GM12878 (cell line): Measurements from ENCODE around the gene PPOX. TPM values are rescaled to one million over a fixed set of nuclear protein-coding genes. Genes with fewer than 3 reads are reported as not detected.

Experiments used
- ATAC-seq: fragments of 200-7000 bp; cut with Tn5 transposase; 3 replicates; pipeline ENCODE4 v1.9.1; 2020; ENCODE audit warnings: mild to moderate bottlenecking, moderate library complexity
- BruUV-seq: library from RNA; stranded (reverse); fragments of 400-500 nt; replicated peaks from 2 replicates; lab custom pipeline; 2021; lab: Mats Ljungman, UMichigan
- CTCF ChIA-PET: fragments of 300-600 bp; sonication (Branson Sonifier 250); formaldehyde crosslinking; extraction: SDS; loops from one replicate; lab custom pipeline; 2021; ENCODE audit warnings: inconsistent platforms; lab: Yijun Ruan, JAX
- POLR2A ChIA-PET: fragments of 350-600 bp; formaldehyde crosslinking; extraction: SDS; loops from one replicate; lab custom pipeline; 2021; ENCODE audit warnings: inconsistent platforms; lab: Charles Lee
- RAD21 ChIA-PET: fragments of 300-600 bp; sonication (Branson Sonifier 250); formaldehyde crosslinking; loops from one replicate; lab custom pipeline; 2023; ENCODE audit warnings: antibody characterized with exemption; ENCODE audit not compliant: unreplicated experiment; lab: Charles Lee
- SMC1A ChIA-PET: fragments of 300-600 bp; sonication (Branson Sonifier 250); formaldehyde crosslinking; loops from one replicate; lab custom pipeline; 2023; ENCODE audit not compliant: unreplicated experiment, uncharacterized antibody; lab: Charles Lee
- DNase-seq: peaks from one replicate; pipeline ENCODE4 v3.0.0-alpha.2; 2011; ENCODE audit warnings: low read depth, low spot score
- FAIRE-seq: peaks from 3 replicates; lab custom pipeline; 2011; peaks lifted over from hg19 to GRCh38; lab: Jason Lieb, UNC
- H2AFZ ChIP-seq: 2 replicates; pipeline ENCODE4 v1.6.0; 2011; ENCODE audit warnings: low read depth, low read length, control low read depth; ENCODE audit not compliant: control insufficient read depth
- H3K27ac ChIP-seq: 2 replicates; pipeline ENCODE4 v1.5.1; 2011; ENCODE audit warnings: control low read depth; ENCODE audit not compliant: control insufficient read depth, insufficient read depth
- H3K27me3 ChIP-seq, 2 experiments: replicated peaks in 1 of 2; 2 replicates each; pipeline versions ENCODE4 v1.6.0 to v1.6.1; 2011; ENCODE audit warnings: low read length in 1 of 2; ENCODE audit not compliant: control insufficient read depth in 2 of 2, insufficient read depth in 2 of 2
- H3K36me3 ChIP-seq, 2 experiments: 2 replicates each; pipeline ENCODE4 v1.5.1; 2011; ENCODE audit warnings: low read length in 1 of 2; ENCODE audit not compliant: control insufficient read depth in 2 of 2, insufficient read depth in 2 of 2
- H3K4me1 ChIP-seq: 2 replicates; pipeline ENCODE4 v1.6.1; 2011; ENCODE audit warnings: mild to moderate bottlenecking, low read length, moderate library complexity, mixed read lengths; ENCODE audit not compliant: control insufficient read depth, insufficient read depth
- H3K4me2 ChIP-seq: 2 replicates; pipeline ENCODE4 v1.6.0; 2011; ENCODE audit warnings: control low read depth; ENCODE audit not compliant: control insufficient read depth, insufficient read depth
- H3K4me3 ChIP-seq: fragments of 200-600 bp; sonication (generic); 2 replicates; pipeline ENCODE4 v1.5.1; 2016
- H3K79me2 ChIP-seq: 2 replicates; pipeline ENCODE4 v1.6.0; 2011; ENCODE audit warnings: low read length; ENCODE audit not compliant: control insufficient read depth, insufficient read depth
- H3K9ac ChIP-seq: 2 replicates; pipeline ENCODE4 v1.8.0; 2011; ENCODE audit warnings: low read length, control low read depth, mixed read lengths; ENCODE audit not compliant: control insufficient read depth, insufficient read depth
- H3K9me3 ChIP-seq: replicated peaks from 3 replicates; pipeline ENCODE4 v1.5.1; 2011; ENCODE audit warnings: mild to moderate bottlenecking, low read length; ENCODE audit not compliant: control insufficient read depth, insufficient read depth
- H4K20me1 ChIP-seq: 2 replicates; pipeline ENCODE4 v1.6.0; 2011; ENCODE audit not compliant: control insufficient read depth, insufficient read depth
- CEBPZ ChIP-seq: fragments of 150-350 bp; IDR thresholded peaks from 2 replicates; pipeline ENCODE4 v1.6.1; 2016; ENCODE audit warnings: low read depth, low read length
- MAX ChIP-seq: IDR thresholded peaks from 2 replicates; pipeline ENCODE4 v1.6.1; 2012; ENCODE audit warnings: low read depth, low read length, improper control_type of control experiment
- MYC ChIP-seq: IDR thresholded peaks from 2 replicates; pipeline ENCODE4 v1.6.1; 2011; ENCODE audit warnings: mild to moderate bottlenecking, low read length, moderate library complexity, inconsistent platforms; ENCODE audit not compliant: insufficient read depth, insufficient replicate concordance, insufficient read length, severe bottlenecking
- NKRF ChIP-seq: fragments of 450-650 bp; conservative IDR thresholded peaks from 2 replicates; pipeline ENCODE4 v1.6.1; 2017; ENCODE audit warnings: mild to moderate bottlenecking, moderate library complexity
- POLR2AphosphoS5 ChIP-seq: IDR thresholded peaks from 2 replicates; pipeline ENCODE4 v1.6.1; 2011; ENCODE audit warnings: mild to moderate bottlenecking, low read length, inconsistent platforms
- WGBS: methylation state at CpG from one replicate; pipeline ENCODE4 v1.1.6; 2016; ENCODE audit warnings: low lambda C conversion rate; ENCODE audit not compliant: insufficient replicate concordance, insufficient coverage; ENCODE audit errors: missing lambda C conversion rate; 5-methylcytosine and 5-hydroxymethylcytosine counted together
- in situ Hi-C: fragments of 300-500 bp; cut with MboI; formaldehyde crosslinking; loops from 9 replicates; pipeline ENCODE4 v1.14.3; 2018; ENCODE audit warnings: mixed read lengths
- intact Hi-C: fragments of 100-400 bp; cut with micrococcal nuclease; formaldehyde crosslinking; loops from one replicate; pipeline ENCODE4 v1.14.2; 2022; ENCODE audit not compliant: unreplicated experiment
- polyA plus RNA-seq, 11 experiments: library from polyadenylated mRNA; depleted of rRNA in 4 of 11; unstranded in 6 of 11; stranded (reverse) in 5 of 11; fragments of >200 nt; fragmentation: Nextera tagmentation in 4 of 11; fragmentation: Illumina TruSeq in 1 of 11; extraction: Ambion mirVana in 4 of 11; extraction: Trizol in 1 of 11; gene quantifications; 1 replicate in 1 of 11; 2 replicates in 10 of 11; pipeline versions ENCODE4 v1.2.1 to v1.2.3, GENCODE V29; 2011 to 2016; ENCODE audit warnings: inconsistent platforms in 2 of 11, missing spikeins in 2 of 11, low read depth in 1 of 11
- total RNA-seq, 4 experiments: library from RNA; depleted of rRNA in 3 of 4; stranded (reverse); fragments of >200 nt in 3 of 4; fragmentation: Illumina TruSeq in 1 of 4; extraction: Trizol in 1 of 4; gene quantifications; 2 replicates each; pipeline versions ENCODE4 v1.2.1 to v1.2.3, GENCODE V29; 2013 to 2021

The PPOX gene
- total and polyA plus RNA-seq, 10 of the 15 experiments (the other 5 are each of a cell fraction or from before 2014, with no cell fraction given), result 8.9 to 31.5 (median 20.3) TPM

- TF ChIP-seq NKRF, result no peak
- TF ChIP-seq POLR2AphosphoS5, result no peak
Observed at GRCh38 chr1:161199506-161200139, 33.4 kb downstream of the PPOX start (continued).

- SMC1A ChIA-PET, result interaction anchor here (1.4 to 6.6 kb wide), 3 partner anchors 19 to 34 kb away, joined by 6 to 66 read pairs (median 18); partner anchors contain the start of genes PPOX and TOMM40L
- BruUV-seq, result no TSS peak
- H3K27ac ChIP-seq, result no peak overlapping the region
- DNase-seq (no peak), FAIRE-seq (no peak), ATAC-seq (no peak)
- no peak overlapping the region for H3K4me2 ChIP-seq
- RAD21 ChIA-PET, result interaction anchor here (1.2 to 6.6 kb wide), 2 partner anchors 25 to 182 kb away, joined by 3 to 72 read pairs; partner anchors contain the start of gene TOMM40L
- POLR2A ChIA-PET, result interaction anchor here (1.0 to 2.6 kb wide), 2 partner anchors 25 to 167 kb away, joined by 4 to 22 read pairs; partner anchors contain the start of genes CFAP126 and TOMM40L
- no peaks in the 10 kb centered on the region; a peak in 1 of 4 replicates for H3K36me3 ChIP-seq
- no peaks in the 10 kb centered on the region for H4K20me1 ChIP-seq
- peaks cover 23% of the 10 kb centered on the region for H3K4me1 ChIP-seq
- H2AFZ ChIP-seq, result peak overlapping the region; percentile 40; the same call in 1 of the 2 replicates
- H3K9ac ChIP-seq, result no peak overlapping the region
- TF ChIP-seq MAX (no peak), CEBPZ (no peak), MYC (no peak)
- in situ Hi-C loops (no loop called here), intact Hi-C loops (no loop called here)
- no peaks in the 10 kb centered on the region for H3K9me3 ChIP-seq
- H3K79me2 ChIP-seq, result peaks cover 20% of the 10 kb centered on the region
- H3K27me3 ChIP-seq, result no peaks in the 10 kb centered on the region
- WGBS, result 35% methylated on average over 5 of the region's 5 CpGs
- no peak overlapping the region for H3K4me3 ChIP-seq
- CTCF ChIA-PET, result interaction anchor here (3.1 to 13.6 kb wide), 5 partner anchors 8 to 183 kb away, joined by 13 to 385 read pairs (median 53); partner anchors contain the start of genes APOA2, FCER1G and TOMM40L
Observed at GRCh38 chr1:161200421-161200991, 34.3 kb downstream of the PPOX start.
